Choroid plexus epithelial cell (primary cell): ENCODE measurements around the gene C1orf198.

Source experiments
- DNase-seq: peaks from one replicate; pipeline ENCODE4 v3.0.0-alpha.2; 2010; ENCODE audit warnings: low read depth
- H3K4me3 ChIP-seq: 2 replicates; pipeline ENCODE4 v1.5.1; 2011; ENCODE audit warnings: low read depth, mild to moderate bottlenecking, control low read depth, low read length, moderate library complexity
- CTCF ChIP-seq: conservative IDR thresholded peaks from 2 replicates; pipeline ENCODE4 v1.5.1; 2011; ENCODE audit warnings: low read depth, mild to moderate bottlenecking, control low read depth, inconsistent platforms, low read length, moderate library complexity

Gene C1orf198

GRCh38 chr1:230877924-230878590 lies 9.7 kb upstream of the C1orf198 start:
- TF ChIP-seq CTCF: no peak

GRCh38 chr1:230877146-230877923 lies 9.0 kb upstream of the C1orf198 start:
- H3K4me3 ChIP-seq: no peak overlapping the region
- DNase-seq: peak; percentile 71
- no peak for TF ChIP-seq CTCF

More at GRCh38 chr1:230877924-230878590, 9.7 kb upstream of the C1orf198 start:
- no peak for DNase-seq
- H3K4me3 ChIP-seq: no peak overlapping the region

DNA sequence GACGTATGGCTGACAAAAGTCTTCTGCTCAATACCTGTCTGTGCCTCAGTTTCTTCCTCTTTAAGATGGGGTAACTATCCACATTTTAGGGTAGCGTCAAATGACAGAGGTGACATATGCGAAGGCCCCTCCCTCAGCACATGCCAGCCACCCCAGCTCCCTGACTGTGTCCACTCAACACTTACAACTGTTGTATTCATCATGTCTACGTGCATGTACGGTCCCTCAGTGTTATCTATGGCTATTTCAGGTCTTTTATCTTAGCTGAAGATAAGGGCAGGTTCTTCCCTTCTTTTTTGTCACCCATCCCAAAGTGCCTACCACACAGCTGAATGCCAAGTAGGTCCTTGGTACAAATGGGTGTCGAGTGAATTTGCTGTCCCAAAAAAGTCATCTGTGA lies 8.3 kb upstream of the C1orf198 start:
- TF ChIP-seq CTCF: no peak
- H3K4me3 ChIP-seq: no peak overlapping the region
- no peak for DNase-seq

DNA sequence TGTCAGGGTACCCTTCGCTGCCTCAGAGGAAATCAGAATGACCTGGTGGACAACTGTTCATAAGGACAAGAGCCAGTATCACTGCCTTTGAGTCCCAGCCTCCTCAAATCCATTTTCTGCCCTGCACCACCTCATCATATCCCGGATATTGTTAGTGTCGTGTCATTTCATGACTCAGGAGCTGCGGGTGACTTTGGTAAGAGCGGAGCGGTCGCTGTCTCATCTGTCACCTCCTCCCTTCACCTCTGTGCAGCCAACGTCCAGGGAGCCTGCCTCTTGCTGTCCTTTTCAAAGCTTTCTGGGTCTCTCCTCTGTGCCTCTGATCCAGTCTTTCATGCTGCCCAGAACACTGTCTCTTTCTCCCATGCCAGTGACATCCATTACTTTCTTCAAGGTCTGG lies 7.0 kb upstream of the C1orf198 start:
- no peak overlapping the region for H3K4me3 ChIP-seq
- no peak for TF ChIP-seq CTCF
- DNase-seq: no peak

- no peak for DNase-seq
- no peak overlapping the region for H3K4me3 ChIP-seq
- TF ChIP-seq CTCF: no peak
Observed at GRCh38 chr1:230870916-230871315, 2.6 kb upstream of the C1orf198 start.

DNA sequence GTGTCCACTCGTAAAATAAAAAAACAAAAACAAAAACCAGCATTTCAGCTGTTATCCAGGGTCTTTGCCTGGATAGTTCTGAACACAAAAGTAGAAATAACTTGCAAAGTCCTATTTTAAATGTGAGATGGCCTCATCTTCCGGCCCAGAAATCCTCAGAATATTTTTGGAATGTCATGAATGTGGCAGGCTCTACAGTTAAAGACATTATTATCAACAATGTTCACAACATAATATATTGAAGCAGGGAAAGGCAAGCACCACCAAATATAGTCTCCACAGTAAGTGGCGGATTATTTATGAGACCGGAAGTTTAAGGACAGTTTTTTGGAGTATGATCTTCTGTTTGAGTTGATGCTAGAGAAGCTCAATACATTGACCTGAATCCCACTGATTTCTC lies 1.2 kb upstream of the C1orf198 start:
- no peak for TF ChIP-seq CTCF
- DNase-seq: peak; percentile 68
- H3K4me3 ChIP-seq: no peak overlapping the region
